ENCODE measurements around the gene CCDC170.

Gene CCDC170

GRCh38 chr6:151666526-151666925, 172.7 kb downstream of the CCDC170 start:
- in situ Hi-C loops (cut with HindIII; ENCODE audit: low pct_ligation_motif_present, low pct_unique_long_range_greater_than_20kb, low sequenced_read_pairs): no loop called here
- DNase-seq: no peak

- no peak for DNase-seq
- in situ Hi-C loops (cut with HindIII; ENCODE audit: low pct_ligation_motif_present, low pct_unique_long_range_greater_than_20kb, low sequenced_read_pairs): no loop called here
Observed at GRCh38 chr6:151669208-151669560, 175.4 kb downstream of the CCDC170 start.

DNA sequence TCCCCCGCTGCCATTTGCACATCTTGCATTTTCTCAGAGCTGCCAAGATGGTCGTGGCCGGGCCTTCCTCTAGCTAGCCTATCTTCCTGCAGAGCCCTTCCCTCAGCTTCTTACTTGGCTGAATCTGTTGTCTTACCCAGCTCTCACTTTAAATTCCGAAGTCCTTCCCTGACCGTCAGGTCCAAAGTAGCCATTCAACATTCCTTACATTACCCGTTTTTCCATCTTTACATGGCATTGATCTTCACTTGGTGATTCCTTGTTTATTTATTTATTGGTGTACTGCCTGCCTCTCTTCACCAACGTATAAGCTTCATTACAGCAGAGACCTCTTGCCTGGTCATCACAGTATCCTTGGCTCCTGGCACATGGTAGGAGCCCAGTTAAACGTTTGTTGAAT, 176.3 kb downstream of the CCDC170 start:
- no peak for DNase-seq
- in situ Hi-C loops (cut with HindIII; ENCODE audit: low pct_ligation_motif_present, low pct_unique_long_range_greater_than_20kb, low sequenced_read_pairs): no loop called here

All from ACHN (cell line).